ENCODE results near the gene TMEM200B. TPM values are rescaled to one million over a fixed set of nuclear protein-coding genes. Genes with fewer than 3 reads are reported as not detected.

Gene TMEM200B
- total and polyA plus RNA-seq, 2 experiments from 2014 or later = 4.9 to 8.7 TPM

DNA sequence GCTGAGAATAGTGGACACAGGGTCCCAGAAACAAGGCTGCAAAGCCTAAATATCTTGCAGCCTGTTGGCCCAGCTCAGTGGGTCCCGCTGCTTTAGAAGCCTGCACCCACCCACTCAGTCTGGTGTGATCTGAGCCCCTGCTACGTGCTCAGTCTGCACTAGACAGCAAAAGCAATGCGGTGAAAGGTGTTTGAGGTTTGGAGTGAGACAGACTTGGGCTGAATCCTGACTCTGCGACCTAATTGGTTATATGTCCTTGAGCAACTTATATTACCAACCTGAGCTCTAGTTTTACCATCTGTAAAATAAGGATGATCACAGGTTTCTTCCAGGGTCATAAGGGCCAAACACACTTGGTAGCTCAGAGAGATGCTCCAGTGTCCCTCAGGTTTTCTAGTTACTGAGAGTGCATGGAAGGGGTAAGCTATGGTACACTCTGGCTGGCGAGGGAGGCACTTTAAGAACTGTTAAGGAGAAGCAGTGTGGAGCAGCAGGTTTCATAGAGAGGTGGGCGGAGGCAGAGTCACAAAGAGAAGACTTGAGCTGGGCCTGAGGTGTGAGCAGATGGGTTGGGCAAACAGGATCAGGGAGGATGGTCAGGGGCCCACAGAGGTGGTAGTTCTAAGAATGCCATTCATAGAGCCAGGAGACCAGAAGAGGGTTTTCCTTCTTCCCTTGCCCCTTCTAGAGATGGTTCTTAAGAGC is 10.1 kb downstream of the TMEM200B start (continued):
- TF ChIP-seq, protein P1, sequence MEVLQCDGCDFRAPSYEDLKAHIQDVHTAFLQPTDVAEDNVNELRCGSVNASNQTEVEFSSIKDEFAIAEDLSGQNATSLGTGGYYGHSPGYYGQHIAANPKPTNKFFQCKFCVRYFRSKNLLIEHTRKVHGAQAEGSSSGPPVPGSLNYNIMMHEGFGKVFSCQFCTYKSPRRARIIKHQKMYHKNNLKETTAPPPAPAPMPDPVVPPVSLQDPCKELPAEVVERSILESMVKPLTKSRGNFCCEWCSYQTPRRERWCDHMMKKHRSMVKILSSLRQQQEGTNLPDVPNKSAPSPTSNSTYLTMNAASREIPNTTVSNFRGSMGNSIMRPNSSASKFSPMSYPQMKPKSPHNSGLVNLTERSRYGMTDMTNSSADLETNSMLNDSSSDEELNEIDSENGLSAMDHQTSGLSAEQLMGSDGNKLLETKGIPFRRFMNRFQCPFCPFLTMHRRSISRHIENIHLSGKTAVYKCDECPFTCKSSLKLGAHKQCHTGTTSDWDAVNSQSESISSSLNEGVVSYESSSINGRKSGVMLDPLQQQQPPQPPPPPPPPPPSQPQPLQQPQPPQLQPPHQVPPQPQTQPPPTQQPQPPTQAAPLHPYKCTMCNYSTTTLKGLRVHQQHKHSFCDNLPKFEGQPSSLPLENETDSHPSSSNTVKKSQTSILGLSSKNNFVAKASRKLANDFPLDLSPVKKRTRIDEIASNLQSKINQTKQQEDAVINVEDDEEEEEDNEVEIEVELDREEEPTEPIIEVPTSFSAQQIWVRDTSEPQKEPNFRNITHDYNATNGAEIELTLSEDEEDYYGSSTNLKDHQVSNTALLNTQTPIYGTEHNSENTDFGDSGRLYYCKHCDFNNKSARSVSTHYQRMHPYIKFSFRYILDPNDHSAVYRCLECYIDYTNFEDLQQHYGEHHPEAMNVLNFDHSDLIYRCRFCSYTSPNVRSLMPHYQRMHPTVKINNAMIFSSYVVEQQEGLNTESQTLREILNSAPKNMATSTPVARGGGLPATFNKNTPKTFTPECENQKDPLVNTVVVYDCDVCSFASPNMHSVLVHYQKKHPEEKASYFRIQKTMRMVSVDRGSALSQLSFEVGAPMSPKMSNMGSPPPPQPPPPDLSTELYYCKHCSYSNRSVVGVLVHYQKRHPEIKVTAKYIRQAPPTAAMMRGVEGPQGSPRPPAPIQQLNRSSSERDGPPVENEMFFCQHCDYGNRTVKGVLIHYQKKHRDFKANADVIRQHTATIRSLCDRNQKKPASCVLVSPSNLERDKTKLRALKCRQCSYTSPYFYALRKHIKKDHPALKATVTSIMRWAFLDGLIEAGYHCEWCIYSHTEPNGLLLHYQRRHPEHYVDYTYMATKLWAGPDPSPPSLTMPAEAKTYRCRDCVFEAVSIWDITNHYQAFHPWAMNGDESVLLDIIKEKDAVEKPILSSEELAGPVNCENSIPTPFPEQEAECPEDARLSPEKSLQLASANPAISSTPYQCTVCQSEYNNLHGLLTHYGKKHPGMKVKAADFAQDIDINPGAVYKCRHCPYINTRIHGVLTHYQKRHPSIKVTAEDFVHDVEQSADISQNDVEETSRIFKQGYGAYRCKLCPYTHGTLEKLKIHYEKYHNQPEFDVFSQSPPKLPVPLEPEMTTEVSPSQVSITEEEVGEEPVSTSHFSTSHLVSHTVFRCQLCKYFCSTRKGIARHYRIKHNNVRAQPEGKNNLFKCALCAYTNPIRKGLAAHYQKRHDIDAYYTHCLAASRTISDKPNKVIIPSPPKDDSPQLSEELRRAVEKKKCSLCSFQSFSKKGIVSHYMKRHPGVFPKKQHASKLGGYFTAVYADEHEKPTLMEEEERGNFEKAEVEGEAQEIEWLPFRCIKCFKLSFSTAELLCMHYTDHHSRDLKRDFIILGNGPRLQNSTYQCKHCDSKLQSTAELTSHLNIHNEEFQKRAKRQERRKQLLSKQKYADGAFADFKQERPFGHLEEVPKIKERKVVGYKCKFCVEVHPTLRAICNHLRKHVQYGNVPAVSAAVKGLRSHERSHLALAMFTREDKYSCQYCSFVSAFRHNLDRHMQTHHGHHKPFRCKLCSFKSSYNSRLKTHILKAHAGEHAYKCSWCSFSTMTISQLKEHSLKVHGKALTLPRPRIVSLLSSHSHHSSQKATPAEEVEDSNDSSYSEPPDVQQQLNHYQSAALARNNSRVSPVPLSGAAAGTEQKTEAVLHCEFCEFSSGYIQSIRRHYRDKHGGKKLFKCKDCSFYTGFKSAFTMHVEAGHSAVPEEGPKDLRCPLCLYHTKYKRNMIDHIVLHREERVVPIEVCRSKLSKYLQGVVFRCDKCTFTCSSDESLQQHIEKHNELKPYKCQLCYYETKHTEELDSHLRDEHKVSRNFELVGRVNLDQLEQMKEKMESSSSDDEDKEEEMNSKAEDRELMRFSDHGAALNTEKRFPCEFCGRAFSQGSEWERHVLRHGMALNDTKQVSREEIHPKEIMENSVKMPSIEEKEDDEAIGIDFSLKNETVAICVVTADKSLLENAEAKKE (CRISPR knock-in tag; IDR thresholded peaks at IDR 0.05) = no peak
- TF ChIP-seq EZH2phosphoT487 (IDR thresholded peaks at IDR 0.05; ENCODE audit: unreplicated experiment) (no peak), REST (IDR thresholded peaks at IDR 0.05; ENCODE audit: unreplicated experiment) (no peak), ZNF331 (CRISPR knock-in tag; IDR thresholded peaks at IDR 0.05; ENCODE audit: low read depth) (no peak), ZNF114 (CRISPR knock-in tag; IDR thresholded peaks at IDR 0.05) (no peak), EZH2 (IDR thresholded peaks at IDR 0.05; ENCODE audit: low read depth, unreplicated experiment) (no peak), ETS1 (IDR thresholded peaks at IDR 0.05) (no peak), CTCF (conservative IDR thresholded peaks at IDR 0.05; ENCODE audit: low read depth in 2 of 2) (no peak)

All from GM23338 (cell line).